Stromal cell of bone marrow (primary cell): ENCODE results near the gene EGFL7.
A peak's percentile ranks its signal among the peaks of the same experiment; 100 is the strongest.

ENCODE experiments used
- DNase-seq: peaks from one replicate; pipeline ENCODE4 v3.0.0-alpha.2; 2012; ENCODE audit warnings: low read depth

The EGFL7 gene

GRCh38 chr9:136662656-136663581 lies at the start of gene EGFL7:
TSS of gene EGFL7 (plus strand) at chr9:136662916. CDS start at chr9:136668283, 5,367 bp downstream.
- no peak for DNase-seq

- no peak for DNase-seq
Measured at GRCh38 chr9:136613824-136614371, 48.8 kb upstream of the EGFL7 start.

GRCh38 chr9:136614372-136614922 lies 48.3 kb upstream of the EGFL7 start:
- peak; percentile 50 for DNase-seq

- no peak for DNase-seq
Measured at GRCh38 chr9:136614967-136615623, 47.6 kb upstream of the EGFL7 start.

- no peak for DNase-seq
Measured at GRCh38 chr9:136615631-136616306, 46.9 kb upstream of the EGFL7 start.

- DNase-seq: no peak
Measured at GRCh38 chr9:136616307-136616635, 46.4 kb upstream of the EGFL7 start.

- DNase-seq: no peak
Measured at GRCh38 chr9:136616948-136617695, 45.6 kb upstream of the EGFL7 start.

GRCh38 chr9:136617746-136618579 lies 44.8 kb upstream of the EGFL7 start:
- DNase-seq: no peak

- no peak for DNase-seq
Measured at GRCh38 chr9:136618580-136619547, 43.9 kb upstream of the EGFL7 start.

GRCh38 chr9:136619742-136620440 lies 42.8 kb upstream of the EGFL7 start:
- DNase-seq: peak; percentile 33

GRCh38 chr9:136620441-136621018 lies 42.2 kb upstream of the EGFL7 start:
- no peak for DNase-seq

- no peak for DNase-seq
Measured at GRCh38 chr9:136621019-136621733, 41.5 kb upstream of the EGFL7 start.

GRCh38 chr9:136621734-136622093 lies 41.0 kb upstream of the EGFL7 start:
- DNase-seq: no peak

- DNase-seq: no peak
Measured at GRCh38 chr9:136622538-136622948, 40.2 kb upstream of the EGFL7 start.

GRCh38 chr9:136623016-136623841 lies 39.5 kb upstream of the EGFL7 start:
- DNase-seq: no peak

GRCh38 chr9:136623842-136624183 lies 38.9 kb upstream of the EGFL7 start:
- no peak for DNase-seq
